GM12801 (cell line): Measurements from ENCODE around the gene ORC3.

Experiments
- TF ChIP-seq, protein P1 (sequence below): IDR thresholded peaks from one replicate; pipeline ENCODE4 v1.5.1; 2011; ENCODE audit warnings: control low read depth; ENCODE audit not compliant: insufficient read length; ENCODE audit errors: extremely low read depth

Gene ORC3

GRCh38 chr6:87710090-87710489, 120.2 kb downstream of the ORC3 start:
- TF ChIP-seq, protein P1, sequence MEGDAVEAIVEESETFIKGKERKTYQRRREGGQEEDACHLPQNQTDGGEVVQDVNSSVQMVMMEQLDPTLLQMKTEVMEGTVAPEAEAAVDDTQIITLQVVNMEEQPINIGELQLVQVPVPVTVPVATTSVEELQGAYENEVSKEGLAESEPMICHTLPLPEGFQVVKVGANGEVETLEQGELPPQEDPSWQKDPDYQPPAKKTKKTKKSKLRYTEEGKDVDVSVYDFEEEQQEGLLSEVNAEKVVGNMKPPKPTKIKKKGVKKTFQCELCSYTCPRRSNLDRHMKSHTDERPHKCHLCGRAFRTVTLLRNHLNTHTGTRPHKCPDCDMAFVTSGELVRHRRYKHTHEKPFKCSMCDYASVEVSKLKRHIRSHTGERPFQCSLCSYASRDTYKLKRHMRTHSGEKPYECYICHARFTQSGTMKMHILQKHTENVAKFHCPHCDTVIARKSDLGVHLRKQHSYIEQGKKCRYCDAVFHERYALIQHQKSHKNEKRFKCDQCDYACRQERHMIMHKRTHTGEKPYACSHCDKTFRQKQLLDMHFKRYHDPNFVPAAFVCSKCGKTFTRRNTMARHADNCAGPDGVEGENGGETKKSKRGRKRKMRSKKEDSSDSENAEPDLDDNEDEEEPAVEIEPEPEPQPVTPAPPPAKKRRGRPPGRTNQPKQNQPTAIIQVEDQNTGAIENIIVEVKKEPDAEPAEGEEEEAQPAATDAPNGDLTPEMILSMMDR = no peak

- TF ChIP-seq, protein P1 = no peak
Observed at GRCh38 chr6:87714093-87714842, 124.3 kb downstream of the ORC3 start.
